HepG2 (cell line): Measurements from ENCODE around the gene FAT2. TPM values are rescaled to one million over a fixed set of nuclear protein-coding genes. Genes with fewer than 3 reads are reported as not detected.

Experiments
- ATAC-seq: fragments of 200-7000 bp; cut with Tn5 transposase; 3 replicates; pipeline ENCODE4 v1.9.1; 2020; ENCODE audit warnings: mild to moderate bottlenecking, moderate library complexity
- BruUV-seq: library from RNA; stranded (reverse); fragments of 400-500 nt; replicated peaks from 2 replicates; lab custom pipeline; 2021; lab: Mats Ljungman, UMichigan
- CTCF ChIA-PET: fragments of 300-600 bp; formaldehyde crosslinking; extraction: SDS; loops from one replicate; lab custom pipeline; 2021; ENCODE audit warnings: low total read pairs, inconsistent platforms, low intra/inter-chr PET ratio; lab: Yijun Ruan, JAX
- POLR2A ChIA-PET: fragments of 350-600 bp; sonication (Branson Sonifier 250); formaldehyde crosslinking; loops from one replicate; lab custom pipeline; 2020; ENCODE audit warnings: antibody characterized with exemption, inconsistent platforms; lab: Yijun Ruan, JAX
- DNase-seq: peaks from one replicate; pipeline ENCODE4 v3.0.0-alpha.2; 2015; ENCODE audit warnings: low spot score
- FAIRE-seq: peaks from 3 replicates; lab custom pipeline; 2011; peaks lifted over from hg19 to GRCh38; lab: Jason Lieb, UNC
- H2AFZ ChIP-seq: one replicate; pipeline ENCODE4 v1.6.1; 2011; ENCODE audit warnings: low read length, inconsistent platforms
- H3K27ac ChIP-seq: fragments of 300-600 bp; 3 replicates; pipeline ENCODE4 v1.8.0; 2011; ENCODE audit warnings: mixed run types, mild to moderate bottlenecking, mixed read lengths, low read length, inconsistent platforms; ENCODE audit not compliant: insufficient read depth; ENCODE audit errors: extremely low read length
- H3K27me3 ChIP-seq, 2 experiments: fragments of 200-600 bp in 1 of 2; 2 replicates in 1 of 2; 3 replicates in 1 of 2; pipeline versions ENCODE4 v1.6.0 to v1.8.0; 2011; ENCODE audit warnings: low read length in 2 of 2, mild to moderate bottlenecking in 2 of 2, moderate library complexity in 2 of 2, inconsistent platforms in 1 of 2; ENCODE audit not compliant: insufficient read depth in 2 of 2, control insufficient read depth in 1 of 2
- H3K36me3 ChIP-seq, 2 experiments: fragments of 200-600 bp in 1 of 2; replicated peaks in 1 of 2; 2 replicates in 1 of 2; 3 replicates in 1 of 2; pipeline versions ENCODE4 v1.5.1 to v1.8.0; 2011; ENCODE audit warnings: low read length in 2 of 2, inconsistent platforms in 1 of 2; ENCODE audit not compliant: insufficient read depth in 2 of 2, control insufficient read depth in 1 of 2
- H3K4me1 ChIP-seq: 2 replicates; pipeline ENCODE4 v1.5.1; 2012; ENCODE audit warnings: low read length, inconsistent platforms; ENCODE audit not compliant: insufficient read depth
- H3K4me2 ChIP-seq: 2 replicates; pipeline ENCODE4 v1.6.0; 2011; ENCODE audit warnings: low read depth, low read length, inconsistent platforms
- H3K4me3 ChIP-seq, 3 experiments: fragments of 200-600 bp in 1 of 3; sonication (generic), shearing (Covaris generic) in 1 of 3; replicated peaks in 1 of 3; 2 replicates each; pipeline ENCODE4 v1.5.1; 2011 to 2016; ENCODE audit warnings: low read length in 3 of 3, inconsistent platforms in 2 of 3, low read depth in 2 of 3, mild to moderate bottlenecking in 2 of 3, control low read depth in 1 of 3, mixed read lengths in 1 of 3; ENCODE audit not compliant: insufficient read depth in 1 of 3
- H3K79me2 ChIP-seq: one replicate; pipeline ENCODE4 v1.6.1; 2011; ENCODE audit warnings: low read length, inconsistent platforms; ENCODE audit not compliant: insufficient read depth
- H3K9ac ChIP-seq: 2 replicates; pipeline ENCODE4 v1.6.0; 2011; ENCODE audit warnings: mild to moderate bottlenecking, low read depth, low read length, inconsistent platforms; ENCODE audit not compliant: insufficient read depth
- H3K9me3 ChIP-seq: 2 replicates; pipeline ENCODE4 v1.5.1; 2012; ENCODE audit warnings: mild to moderate bottlenecking, low read length
- H4K20me1 ChIP-seq: 2 replicates; pipeline ENCODE4 v1.6.0; 2011; ENCODE audit warnings: inconsistent platforms, mild to moderate bottlenecking, low read length, moderate library complexity; ENCODE audit not compliant: insufficient read depth
- HNF4A ChIP-seq: sonication (generic); formaldehyde crosslinking; IDR thresholded peaks from 2 replicates; pipeline ENCODE4 v1.4.0; 2020; ENCODE audit warnings: missing genetic modification reagents
- MXI1 ChIP-seq: IDR thresholded peaks from 3 replicates; pipeline ENCODE4 v1.6.1; 2012; ENCODE audit warnings: low read depth, low read length, inconsistent platforms, borderline replicate concordance
- PHB2 ChIP-seq: fragments of 450-650 bp; IDR thresholded peaks from 2 replicates; pipeline ENCODE4 v1.6.1; 2018; ENCODE audit not compliant: partially characterized antibody
- REPIN1 ChIP-seq: sonication (generic); formaldehyde crosslinking; IDR thresholded peaks from 2 replicates; pipeline ENCODE4 v1.8.0; 2022; ENCODE audit warnings: missing genetic modification reagents, low read depth, mild to moderate bottlenecking, borderline replicate concordance
- SNAPC2 ChIP-seq: sonication (generic); formaldehyde crosslinking; IDR thresholded peaks from 2 replicates; pipeline ENCODE4 v1.8.1; 2022; ENCODE audit warnings: mild to moderate bottlenecking, missing genetic modification reagents
- SP140L ChIP-seq: sonication (generic); formaldehyde crosslinking; IDR thresholded peaks from 2 replicates; pipeline ENCODE4 v1.4.0; 2020; ENCODE audit warnings: missing genetic modification reagents, borderline replicate concordance
- ZNF207 ChIP-seq: fragments of 450-650 bp; IDR thresholded peaks from 2 replicates; pipeline ENCODE4 v1.6.1; 2016; ENCODE audit warnings: antibody characterized with exemption, borderline replicate concordance
- ZNF333 ChIP-seq: sonication (generic); formaldehyde crosslinking; IDR thresholded peaks from 2 replicates; pipeline ENCODE4 v1.4.0; 2020; ENCODE audit warnings: mild to moderate bottlenecking, missing genetic modification reagents, borderline replicate concordance
- ZNF597 ChIP-seq: sonication (generic); formaldehyde crosslinking; IDR thresholded peaks from 2 replicates; pipeline ENCODE4 v1.5.0; 2020; ENCODE audit warnings: missing genetic modification reagents
- WGBS: methylation state at CpG from one replicate; pipeline ENCODE4 v1.1.6; 2017; ENCODE audit warnings: low lambda C conversion rate; 5-methylcytosine and 5-hydroxymethylcytosine counted together
- in situ Hi-C: cut with HindIII; loops from 2 replicates; pipeline ENCODE4 v1.10.0; 2017; ENCODE audit warnings: low pct_unique_long_range_greater_than_20kb; ENCODE audit not compliant: extremely low pct_ligation_motif_present
- intact Hi-C: fragments of 100-400 bp; cut with micrococcal nuclease; formaldehyde crosslinking; loops from one replicate; pipeline ENCODE4 v1.10.0; 2022; ENCODE audit not compliant: unreplicated experiment
- polyA plus RNA-seq, 8 experiments: library from polyadenylated mRNA; depleted of rRNA in 3 of 8; stranded (reverse) in 7 of 8; unstranded in 1 of 8; fragments of >200 nt; fragmentation: Illumina TruSeq in 4 of 8; extraction: Trizol in 4 of 8; gene quantifications; 2 replicates each; pipeline versions ENCODE4 v1.2.1 to v1.2.3, GENCODE V29; 2011 to 2016; ENCODE audit warnings: low read depth in 4 of 8, missing spikeins in 1 of 8, mixed read lengths in 1 of 8; ENCODE audit not compliant: insufficient read depth in 1 of 8
- total RNA-seq, 5 experiments: library from RNA; depleted of rRNA; stranded (reverse); fragments of >200 nt; fragmentation: Illumina TruSeq; extraction: Trizol; gene quantifications; 2 replicates each; pipeline ENCODE4 v1.2.3, GENCODE V29; 2016; ENCODE audit warnings: low read depth in 1 of 5
- TF ChIP-seq, protein P1 (sequence below): sonication (generic); formaldehyde crosslinking; IDR thresholded peaks from 2 replicates; pipeline ENCODE4 v1.4.0; 2020; ENCODE audit warnings: mild to moderate bottlenecking, missing genetic modification reagents, borderline replicate concordance
- TF ChIP-seq, protein P2 (sequence below): sonication (generic); formaldehyde crosslinking; IDR thresholded peaks from one replicate; pipeline ENCODE4 v1.5.1; 2020; ENCODE audit warnings: mild to moderate bottlenecking, missing genetic modification reagents; ENCODE audit errors: not compliant biosample characterization
- TF ChIP-seq, protein P3 (sequence below): IDR thresholded peaks from 2 replicates; pipeline ENCODE4 v1.6.1; 2016; ENCODE audit warnings: missing genetic modification reagents, missing compliant biosample characterization

The FAT2 gene
- total and polyA plus RNA-seq, 2 of the 13 experiments (the other 11 are each of a cell fraction or from before 2014, with no cell fraction given), result not detected

DNA sequence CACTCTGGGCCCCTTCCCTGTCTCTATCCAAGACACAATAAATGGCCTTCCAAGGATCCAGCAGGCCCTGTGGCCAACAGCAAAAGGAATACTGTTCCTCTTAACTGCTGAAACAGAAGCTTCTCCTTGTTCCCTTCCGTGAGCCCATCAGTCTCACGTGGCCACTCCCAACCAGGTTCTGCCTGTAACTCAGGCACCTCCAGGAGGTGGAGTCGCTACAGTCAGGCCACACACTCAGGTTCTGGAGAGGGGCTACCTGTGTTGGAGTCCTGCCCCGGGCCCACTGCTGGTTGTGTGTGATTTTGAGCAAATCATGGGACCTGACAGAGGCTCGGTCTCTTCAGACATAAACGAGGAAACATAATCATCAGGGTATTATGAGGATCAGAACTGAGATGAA is 10.3 kb downstream of the FAT2 start (continued):
- TF ChIP-seq SP140L (CRISPR knock-in tag) (no peak), MXI1 (no peak)
- TF ChIP-seq, all 625 proteins: peak for 0

- no peaks in the 10 kb centered on the region for H3K9me3 ChIP-seq
- 0 out of 5 replicates have a peak, but pooled peaks cover 0 to 7% of the 10 kb centered on the region in 2 experiments for H3K27me3 ChIP-seq
- H3K4me2 ChIP-seq, result no peak overlapping the region
- H3K4me1 ChIP-seq, result no peaks in the 10 kb centered on the region
- H2AFZ ChIP-seq, result no peak overlapping the region
- H3K4me3 ChIP-seq, result no peak overlapping the region
- intact Hi-C loops, result no loop called here
- H3K79me2 ChIP-seq, result no peaks in the 10 kb centered on the region
- H3K27ac ChIP-seq, result no peak overlapping the region
- DNase-seq (no peak), FAIRE-seq (no peak), ATAC-seq (no peak)
- in situ Hi-C loops, result no loop called here
- BruUV-seq, result no TSS peak
- no peak overlapping the region for H3K9ac ChIP-seq
- POLR2A ChIA-PET, result no interaction called here
- H3K36me3 ChIP-seq, result no peaks in the 10 kb centered on the region
- no peaks in the 10 kb centered on the region; the same call in 1 of the 2 replicates for H4K20me1 ChIP-seq
- CTCF ChIA-PET, result no interaction called here
- 41% methylated on average over 9 of the region's 9 CpGs for WGBS
- TF ChIP-seq, protein P1, sequence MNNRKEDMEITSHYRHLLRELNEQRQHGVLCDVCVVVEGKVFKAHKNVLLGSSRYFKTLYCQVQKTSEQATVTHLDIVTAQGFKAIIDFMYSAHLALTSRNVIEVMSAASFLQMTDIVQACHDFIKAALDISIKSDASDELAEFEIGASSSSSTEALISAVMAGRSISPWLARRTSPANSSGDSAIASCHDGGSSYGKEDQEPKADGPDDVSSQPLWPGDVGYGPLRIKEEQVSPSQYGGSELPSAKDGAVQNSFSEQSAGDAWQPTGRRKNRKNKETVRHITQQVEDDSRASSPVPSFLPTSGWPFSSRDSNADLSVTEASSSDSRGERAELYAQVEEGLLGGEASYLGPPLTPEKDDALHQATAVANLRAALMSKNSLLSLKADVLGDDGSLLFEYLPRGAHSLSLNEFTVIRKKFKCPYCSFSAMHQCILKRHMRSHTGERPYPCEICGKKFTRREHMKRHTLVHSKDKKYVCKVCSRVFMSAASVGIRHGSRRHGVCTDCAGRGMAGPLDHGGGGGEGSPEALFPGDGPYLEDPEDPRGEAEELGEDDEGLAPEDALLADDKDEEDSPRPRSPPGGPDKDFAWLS (CRISPR knock-in tag), result no peak
- TF ChIP-seq PHB2 (no peak), HNF4A (CRISPR knock-in tag) (no peak), ZNF207 (no peak), ZNF597 (CRISPR knock-in tag) (no peak), SNAPC2 (no peak), REPIN1 (CRISPR knock-in tag) (no peak), ZNF333 (CRISPR knock-in tag) (no peak)
- TF ChIP-seq, protein P2, sequence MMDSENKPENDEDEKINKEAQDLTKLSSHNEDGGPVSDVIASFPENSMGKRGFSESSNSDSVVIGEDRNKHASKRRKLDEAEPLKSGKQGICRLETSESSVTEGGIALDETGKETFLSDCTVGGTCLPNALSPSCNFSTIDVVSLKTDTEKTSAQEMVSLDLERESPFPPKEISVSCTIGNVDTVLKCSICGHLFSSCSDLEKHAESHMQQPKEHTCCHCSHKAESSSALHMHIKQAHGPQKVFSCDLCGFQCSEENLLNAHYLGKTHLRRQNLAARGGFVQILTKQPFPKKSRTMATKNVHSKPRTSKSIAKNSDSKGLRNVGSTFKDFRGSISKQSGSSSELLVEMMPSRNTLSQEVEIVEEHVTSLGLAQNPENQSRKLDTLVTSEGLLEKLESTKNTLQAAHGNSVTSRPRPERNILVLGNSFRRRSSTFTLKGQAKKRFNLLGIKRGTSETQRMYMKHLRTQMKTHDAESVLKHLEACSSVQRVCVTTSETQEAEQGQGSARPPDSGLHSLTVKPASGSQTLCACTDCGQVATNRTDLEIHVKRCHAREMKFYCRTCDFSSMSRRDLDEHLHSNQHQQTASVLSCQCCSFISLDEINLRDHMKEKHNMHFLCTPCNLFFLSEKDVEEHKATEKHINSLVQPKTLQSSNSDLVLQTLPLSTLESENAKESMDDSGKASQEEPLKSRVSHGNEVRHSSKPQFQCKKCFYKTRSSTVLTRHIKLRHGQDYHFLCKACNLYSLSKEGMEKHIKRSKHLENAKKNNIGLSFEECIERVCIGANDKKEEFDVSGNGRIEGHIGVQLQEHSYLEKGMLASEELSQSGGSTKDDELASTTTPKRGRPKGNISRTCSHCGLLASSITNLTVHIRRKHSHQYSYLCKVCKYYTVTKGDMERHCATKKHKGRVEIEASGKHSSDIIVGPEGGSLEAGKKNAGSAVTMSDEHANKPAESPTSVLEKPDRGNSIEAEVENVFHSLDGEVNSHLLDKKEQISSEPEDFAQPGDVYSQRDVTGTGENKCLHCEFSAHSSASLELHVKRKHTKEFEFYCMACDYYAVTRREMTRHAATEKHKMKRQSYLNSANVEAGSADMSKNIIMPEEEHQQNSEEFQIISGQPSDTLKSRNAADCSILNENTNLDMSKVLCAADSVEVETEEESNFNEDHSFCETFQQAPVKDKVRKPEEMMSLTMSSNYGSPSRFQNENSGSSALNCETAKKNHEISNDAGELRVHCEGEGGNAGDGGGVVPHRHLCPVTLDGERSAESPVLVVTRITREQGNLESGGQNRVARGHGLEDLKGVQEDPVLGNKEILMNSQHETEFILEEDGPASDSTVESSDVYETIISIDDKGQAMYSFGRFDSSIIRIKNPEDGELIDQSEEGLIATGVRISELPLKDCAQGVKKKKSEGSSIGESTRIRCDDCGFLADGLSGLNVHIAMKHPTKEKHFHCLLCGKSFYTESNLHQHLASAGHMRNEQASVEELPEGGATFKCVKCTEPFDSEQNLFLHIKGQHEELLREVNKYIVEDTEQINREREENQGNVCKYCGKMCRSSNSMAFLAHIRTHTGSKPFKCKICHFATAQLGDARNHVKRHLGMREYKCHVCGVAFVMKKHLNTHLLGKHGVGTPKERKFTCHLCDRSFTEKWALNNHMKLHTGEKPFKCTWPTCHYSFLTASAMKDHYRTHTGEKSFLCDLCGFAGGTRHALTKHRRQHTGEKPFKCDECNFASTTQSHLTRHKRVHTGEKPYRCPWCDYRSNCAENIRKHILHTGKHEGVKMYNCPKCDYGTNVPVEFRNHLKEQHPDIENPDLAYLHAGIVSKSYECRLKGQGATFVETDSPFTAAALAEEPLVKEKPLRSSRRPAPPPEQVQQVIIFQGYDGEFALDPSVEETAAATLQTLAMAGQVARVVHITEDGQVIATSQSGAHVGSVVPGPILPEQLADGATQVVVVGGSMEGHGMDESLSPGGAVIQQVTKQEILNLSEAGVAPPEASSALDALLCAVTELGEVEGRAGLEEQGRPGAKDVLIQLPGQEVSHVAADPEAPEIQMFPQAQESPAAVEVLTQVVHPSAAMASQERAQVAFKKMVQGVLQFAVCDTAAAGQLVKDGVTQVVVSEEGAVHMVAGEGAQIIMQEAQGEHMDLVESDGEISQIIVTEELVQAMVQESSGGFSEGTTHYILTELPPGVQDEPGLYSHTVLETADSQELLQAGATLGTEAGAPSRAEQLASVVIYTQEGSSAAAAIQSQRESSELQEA, result no peak
- TF ChIP-seq, protein P3, sequence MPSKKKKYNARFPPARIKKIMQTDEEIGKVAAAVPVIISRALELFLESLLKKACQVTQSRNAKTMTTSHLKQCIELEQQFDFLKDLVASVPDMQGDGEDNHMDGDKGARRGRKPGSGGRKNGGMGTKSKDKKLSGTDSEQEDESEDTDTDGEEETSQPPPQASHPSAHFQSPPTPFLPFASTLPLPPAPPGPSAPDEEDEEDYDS (CRISPR knock-in tag), result no peak
These were observed 10.9 kb downstream of the FAT2 start for GRCh38 chr5:151580239-151580638.
